Smooth muscle cell (in vitro differentiated cells): ENCODE measurements around the gene PLK1. TPM values are rescaled to one million over a fixed set of nuclear protein-coding genes. Genes with fewer than 3 reads are reported as not detected.

Source experiments
- DNase-seq: peaks from one replicate; lab custom pipeline; 2025; ENCODE audit not compliant: unreplicated experiment; lab: John Stamatoyannopoulos, UW
- H2AFZ ChIP-seq: fragments of 200-600 bp; sonication (generic); 2 replicates; pipeline ENCODE4 v1.6.0; 2016; ENCODE audit warnings: antibody characterized with exemption, low read depth, mild to moderate bottlenecking
- H3F3A ChIP-seq: fragments of 200-600 bp; sonication (generic); 2 replicates; pipeline ENCODE4 v1.6.0; 2017; ENCODE audit warnings: antibody characterized with exemption, low read depth
- H3K27ac ChIP-seq: fragments of 200-600 bp; sonication (generic); 2 replicates; pipeline ENCODE4 v1.5.1; 2016; ENCODE audit warnings: low read depth, mild to moderate bottlenecking
- H3K27me3 ChIP-seq: fragments of 200-600 bp; sonication (generic); 2 replicates; pipeline ENCODE4 v1.6.1; 2016; ENCODE audit warnings: low read depth, mild to moderate bottlenecking
- H3K36me3 ChIP-seq: fragments of 200-600 bp; sonication (generic); 2 replicates; pipeline ENCODE4 v1.5.1; 2016; ENCODE audit warnings: low read depth
- H3K4me1 ChIP-seq: fragments of 200-600 bp; sonication (generic); 2 replicates; pipeline ENCODE4 v1.5.1; 2016; ENCODE audit warnings: low read depth
- H3K4me2 ChIP-seq: fragments of 200-600 bp; sonication (generic); 2 replicates; pipeline ENCODE4 v1.6.0; 2016; ENCODE audit warnings: mild to moderate bottlenecking
- H3K4me3 ChIP-seq: fragments of 200-600 bp; sonication (generic); 2 replicates; pipeline ENCODE4 v1.5.1; 2016; ENCODE audit warnings: mild to moderate bottlenecking
- H3K79me2 ChIP-seq: fragments of 200-600 bp; sonication (generic); 2 replicates; pipeline ENCODE4 v1.6.0; 2016; ENCODE audit warnings: low read depth, mild to moderate bottlenecking
- H3K9ac ChIP-seq: fragments of 200-600 bp; sonication (generic); 2 replicates; pipeline ENCODE4 v1.6.0; 2016; ENCODE audit warnings: low read depth
- H3K9me3 ChIP-seq: fragments of 200-600 bp; sonication (generic); replicated peaks from 2 replicates; pipeline ENCODE4 v1.5.1; 2016; ENCODE audit warnings: low read depth
- H4K20me1 ChIP-seq: fragments of 200-600 bp; sonication (generic); 2 replicates; pipeline ENCODE4 v1.6.0; 2016; ENCODE audit warnings: low read depth
- CTCF ChIP-seq: fragments of 200-600 bp; sonication (generic); IDR thresholded peaks from 2 replicates; pipeline ENCODE4 v1.5.1; 2017; ENCODE audit warnings: borderline replicate concordance, mild to moderate bottlenecking, antibody characterized with exemption; ENCODE audit not compliant: insufficient read depth, poor library complexity, severe bottlenecking
- WGBS: methylation state at CpG from one replicate; pipeline ENCODE4 v1.1.7; 2016; ENCODE audit warnings: low lambda C conversion rate; 5-methylcytosine and 5-hydroxymethylcytosine counted together
- polyA plus RNA-seq: library from polyadenylated mRNA; unstranded; fragments of >200 nt; fragmentation: Nextera tagmentation; extraction: Ambion mirVana; gene quantifications from 2 replicates; pipeline ENCODE4 v1.2.1, GENCODE V29; 2016
- total RNA-seq: library from RNA; depleted of rRNA; stranded (reverse); fragments of >200 nt; gene quantifications from 2 replicates; pipeline ENCODE4 v1.2.3, GENCODE V29; 2014

Gene PLK1
- total and polyA plus RNA-seq, 2 experiments from 2014 or later = 15.5 to 29.7 TPM

- no peaks in the 10 kb centered on the region for H4K20me1 ChIP-seq
- peak overlapping the region; percentile 72 for H2AFZ ChIP-seq
- H3F3A ChIP-seq = peaks cover 6% of the 10 kb centered on the region
- H3K36me3 ChIP-seq = no peaks in the 10 kb centered on the region
- no peaks in the 10 kb centered on the region for H3K79me2 ChIP-seq
- H3K9ac ChIP-seq = no peak overlapping the region
- no peak overlapping the region for H3K27ac ChIP-seq
- DNase-seq = no peak
- H3K27me3 ChIP-seq = no peaks in the 10 kb centered on the region
- H3K9me3 ChIP-seq = no peaks in the 10 kb centered on the region
- H3K4me1 ChIP-seq = peaks cover 3% of the 10 kb centered on the region
- no peak overlapping the region for H3K4me2 ChIP-seq
- TF ChIP-seq CTCF = no peak
- WGBS = 95% methylated on average over 4 of the region's 4 CpGs
- no peak overlapping the region for H3K4me3 ChIP-seq
These were observed 15.6 kb downstream of the PLK1 start for GRCh38 chr16:23694265-23694643.

- H3K4me1 ChIP-seq = peaks cover 3% of the 10 kb centered on the region
- H3K9ac ChIP-seq = no peak overlapping the region
- H3K9me3 ChIP-seq = no peaks in the 10 kb centered on the region
- H3K27ac ChIP-seq = no peak overlapping the region
- H3K36me3 ChIP-seq = no peaks in the 10 kb centered on the region
- H3F3A ChIP-seq = peaks cover 6% of the 10 kb centered on the region
- H3K4me2 ChIP-seq = peak overlapping the region; percentile 79
- peak overlapping the region; percentile 72 for H2AFZ ChIP-seq
- no peaks in the 10 kb centered on the region for H3K79me2 ChIP-seq
- TF ChIP-seq CTCF = no peak
- no peaks in the 10 kb centered on the region for H4K20me1 ChIP-seq
- no peak for DNase-seq
- 31% methylated on average over 26 of the region's 32 CpGs for WGBS
- peak overlapping the region; percentile 32 for H3K4me3 ChIP-seq
- H3K27me3 ChIP-seq = no peaks in the 10 kb centered on the region
These were observed 16.1 kb downstream of the PLK1 start for GRCh38 chr16:23694644-23695373.

GRCh38 chr16:23695756-23696155 lies 17.1 kb downstream of the PLK1 start:
- Histone ChIP-seq H3K27me3 (no peaks in the 10 kb centered on the region), H4K20me1 (no peaks in the 10 kb centered on the region), H3K36me3 (no peaks in the 10 kb centered on the region), H2AFZ (no peak overlapping the region), H3K79me2 (no peaks in the 10 kb centered on the region), H3F3A (peaks cover 6% of the 10 kb centered on the region), H3K4me3 (no peak overlapping the region), H3K9me3 (no peaks in the 10 kb centered on the region), H3K4me2 (no peak overlapping the region), H3K9ac (no peak overlapping the region), H3K4me1 (peaks cover 3% of the 10 kb centered on the region), H3K27ac (no peak overlapping the region)
- DNase-seq = no peak
- 96% methylated on average over 11 of the region's 11 CpGs for WGBS
- no peak for TF ChIP-seq CTCF

GRCh38 chr16:23699100-23699499 lies 20.4 kb downstream of the PLK1 start:
- Histone ChIP-seq H3F3A (peaks cover 6% of the 10 kb centered on the region), H4K20me1 (no peaks in the 10 kb centered on the region), H3K4me2 (no peak overlapping the region), H3K36me3 (no peaks in the 10 kb centered on the region), H3K9me3 (no peaks in the 10 kb centered on the region), H3K4me3 (no peak overlapping the region), H3K27ac (no peak overlapping the region), H3K27me3 (no peaks in the 10 kb centered on the region), H2AFZ (no peak overlapping the region), H3K9ac (no peak overlapping the region), H3K79me2 (no peaks in the 10 kb centered on the region), H3K4me1 (peaks cover 3% of the 10 kb centered on the region)
- TF ChIP-seq CTCF = no peak
- DNase-seq = no peak
- WGBS = 94% methylated on average over 4 of the region's 4 CpGs
